GM21515 (cell line): Measurements from ENCODE around the gene MYL12A.
A peak's percentile ranks its signal among the peaks of the same experiment; 100 is the strongest.
"Not testable (repeated sequence)": the region's sequence is repeated elsewhere in the genome, so short reads cannot be mapped to it uniquely, and the experiment has no call there.

Experiments used
- ATAC-seq: cut with Tn5 transposase; IDR thresholded peaks from one replicate; pipeline ENCODE4 v1.9.1; 2021; ENCODE audit not compliant: unreplicated experiment

Gene MYL12A

DNA sequence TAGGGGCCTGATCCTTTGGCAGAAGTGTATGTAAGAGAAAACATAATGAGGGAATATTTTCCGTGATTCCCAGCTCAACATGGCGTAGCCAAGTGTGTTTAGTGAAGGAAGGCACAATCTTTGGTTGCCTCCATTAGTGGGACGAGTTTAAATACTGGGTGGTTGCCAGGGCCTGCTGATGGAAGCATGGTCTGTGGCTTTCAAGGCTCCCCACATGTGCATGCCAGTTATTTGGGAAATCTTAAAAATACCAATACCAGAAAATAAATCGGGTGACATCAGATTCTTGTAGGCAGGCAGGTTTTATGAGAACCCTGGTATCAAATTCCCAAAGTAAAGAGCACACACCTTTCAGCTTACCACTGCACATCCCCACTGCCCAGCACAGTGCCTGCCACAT is 7.1 kb downstream of the MYL12A start:
- ATAC-seq = no peak

DNA sequence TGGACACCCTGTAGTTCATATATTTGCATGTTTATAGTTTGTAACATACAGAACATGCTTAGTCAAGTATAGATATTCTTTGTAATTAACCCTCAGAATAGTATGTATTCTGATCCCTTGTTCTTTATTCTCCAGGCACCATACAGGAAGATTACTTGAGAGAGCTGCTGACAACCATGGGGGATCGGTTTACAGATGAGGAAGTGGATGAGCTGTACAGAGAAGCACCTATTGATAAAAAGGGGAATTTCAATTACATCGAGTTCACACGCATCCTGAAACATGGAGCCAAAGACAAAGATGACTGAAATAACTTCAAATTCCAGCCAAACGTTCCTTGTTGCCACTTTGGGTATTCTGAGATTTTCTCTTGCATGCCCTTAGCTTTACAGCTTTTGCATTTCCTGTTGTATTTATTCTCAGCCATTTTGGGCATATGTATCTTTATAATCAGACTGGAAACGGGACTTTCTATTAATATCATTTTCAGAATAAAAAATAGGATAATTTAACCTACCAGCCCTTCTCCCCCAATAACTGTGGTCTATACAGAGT is 8.1 kb downstream of the MYL12A start:
- no peak for ATAC-seq

- ATAC-seq = no peak
Measured at GRCh38 chr18:3256693-3257626, 9.4 kb downstream of the MYL12A start.

GRCh38 chr18:3257627-3258120 is 10.1 kb downstream of the MYL12A start:
- no peak for ATAC-seq

DNA sequence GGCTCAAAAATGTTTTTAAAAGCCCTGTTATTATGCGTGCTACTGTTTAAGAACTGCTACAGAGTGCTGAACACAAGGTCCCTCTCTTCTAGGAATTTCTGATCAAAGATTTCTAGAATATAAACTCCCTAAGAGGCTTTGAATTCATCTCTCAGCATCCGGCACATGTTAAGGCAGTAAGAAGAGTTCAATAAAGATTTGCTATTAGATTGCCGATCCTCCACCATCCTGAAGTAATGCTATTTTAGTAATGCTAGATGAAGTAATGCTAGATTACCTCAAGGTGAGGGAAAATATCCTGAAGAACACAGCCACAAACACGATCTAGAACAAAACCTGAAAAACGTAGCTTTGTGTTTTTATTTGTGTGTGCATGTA is 13.4 kb downstream of the MYL12A start:
- ATAC-seq = no peak

DNA sequence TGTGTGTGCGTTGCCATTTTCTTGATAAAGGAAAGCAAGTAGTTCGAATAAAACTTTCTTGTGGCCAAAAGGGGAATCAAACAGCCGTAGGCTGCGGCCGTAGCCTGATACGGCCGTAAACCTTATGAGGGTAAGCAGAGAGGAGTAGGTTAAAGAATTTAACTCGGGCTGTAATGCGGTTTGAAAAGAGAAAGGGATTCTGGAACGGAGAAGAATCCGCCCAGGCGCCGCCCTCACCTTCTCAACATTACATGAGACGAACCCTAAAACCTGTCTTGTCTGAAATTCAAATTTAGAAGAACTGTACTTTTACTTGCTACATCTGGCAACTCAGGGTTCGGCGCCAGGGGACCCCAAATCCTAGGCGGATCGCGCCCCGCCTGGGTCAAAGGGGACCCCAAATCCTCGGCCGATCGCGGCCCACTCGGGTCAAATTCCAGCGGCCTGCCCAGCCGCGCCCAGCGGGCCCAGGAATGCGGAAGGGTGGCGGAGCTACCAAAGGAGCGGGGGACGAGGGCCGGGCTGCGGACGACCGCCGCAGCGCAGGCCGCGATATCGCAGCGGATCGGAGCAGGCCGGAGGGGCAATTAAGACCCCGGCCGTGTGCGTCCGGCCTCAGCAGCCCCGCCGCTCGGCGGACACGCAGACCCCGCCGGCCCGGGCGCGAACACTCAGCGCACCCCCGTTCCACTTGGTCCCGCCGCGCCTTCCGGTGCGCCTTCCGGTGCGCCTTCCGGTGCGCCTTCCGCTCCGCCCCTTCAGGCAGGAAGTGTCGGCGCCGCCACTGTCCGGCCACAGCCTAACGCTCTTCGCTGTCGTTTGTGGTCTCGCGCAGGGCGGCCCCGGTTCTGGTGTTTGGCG is 14.0 kb downstream of the MYL12A start, which contains the start of gene MYL12B:
Gene MYL12B (plus strand): TSS at position 761 of the 861 bp plus-strand sequence. CDS start 10,766 bp downstream, outside the sequence.
- ATAC-seq = peak; percentile 81

GRCh38 chr18:3262234-3263131 is 14.9 kb downstream of the MYL12A start:
- peak; percentile 39 for ATAC-seq

GRCh38 chr18:3263132-3263700 is 15.6 kb downstream of the MYL12A start:
- ATAC-seq = no peak

- ATAC-seq = no peak
Measured at GRCh38 chr18:3264362-3264761, 16.8 kb downstream of the MYL12A start.

DNA sequence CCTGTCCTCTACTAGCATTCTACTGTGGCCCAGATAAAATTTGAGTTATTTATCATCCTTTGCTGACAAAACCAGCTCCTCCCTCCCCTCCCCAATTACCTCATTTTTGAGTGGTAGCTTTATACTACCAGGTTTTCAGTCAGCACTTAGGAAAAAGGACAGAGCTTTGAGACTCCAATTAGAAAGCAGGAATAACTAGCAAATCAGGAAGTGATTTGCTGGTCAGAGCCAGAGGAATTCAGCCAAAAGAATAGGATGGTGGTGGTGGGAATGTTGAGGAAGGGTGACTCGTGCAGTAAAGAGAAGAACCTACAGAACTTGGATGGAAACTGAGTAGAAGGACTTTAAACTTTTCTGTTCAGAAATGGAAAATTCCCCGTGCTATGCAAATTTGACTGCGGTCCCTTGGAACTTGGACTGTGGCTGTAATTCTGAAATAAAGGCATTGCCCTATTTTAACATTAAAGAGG is 18.0 kb downstream of the MYL12A start:
- ATAC-seq = no peak

DNA sequence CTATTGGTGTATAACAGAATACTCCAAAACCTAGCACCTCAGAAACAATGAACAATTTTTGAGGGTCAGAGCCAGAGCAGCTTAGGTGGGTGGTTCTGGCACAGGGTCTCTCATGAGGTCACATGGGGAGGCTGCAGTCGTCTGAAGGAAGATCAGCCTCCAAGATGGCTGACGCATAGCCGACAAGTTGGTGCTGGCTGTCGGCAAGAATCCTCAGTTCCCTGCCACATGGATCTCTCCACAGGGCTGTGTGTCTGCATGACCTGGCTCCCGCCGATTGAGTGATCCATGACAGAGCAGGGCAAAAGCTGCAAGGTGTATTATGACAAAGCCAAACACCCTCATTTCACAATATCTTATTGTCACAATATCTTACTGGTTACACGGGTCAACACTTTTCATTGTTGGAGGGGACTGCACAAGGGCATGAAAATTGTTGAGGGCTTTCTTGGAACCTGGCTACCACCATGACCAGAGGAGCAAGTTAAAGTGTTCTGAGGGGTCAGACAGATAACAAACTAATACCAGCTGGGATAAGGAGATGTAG is 18.5 kb downstream of the MYL12A start:
- no peak for ATAC-seq

- no peak for ATAC-seq
Measured at GRCh38 chr18:3268306-3268705, 20.7 kb downstream of the MYL12A start.

DNA sequence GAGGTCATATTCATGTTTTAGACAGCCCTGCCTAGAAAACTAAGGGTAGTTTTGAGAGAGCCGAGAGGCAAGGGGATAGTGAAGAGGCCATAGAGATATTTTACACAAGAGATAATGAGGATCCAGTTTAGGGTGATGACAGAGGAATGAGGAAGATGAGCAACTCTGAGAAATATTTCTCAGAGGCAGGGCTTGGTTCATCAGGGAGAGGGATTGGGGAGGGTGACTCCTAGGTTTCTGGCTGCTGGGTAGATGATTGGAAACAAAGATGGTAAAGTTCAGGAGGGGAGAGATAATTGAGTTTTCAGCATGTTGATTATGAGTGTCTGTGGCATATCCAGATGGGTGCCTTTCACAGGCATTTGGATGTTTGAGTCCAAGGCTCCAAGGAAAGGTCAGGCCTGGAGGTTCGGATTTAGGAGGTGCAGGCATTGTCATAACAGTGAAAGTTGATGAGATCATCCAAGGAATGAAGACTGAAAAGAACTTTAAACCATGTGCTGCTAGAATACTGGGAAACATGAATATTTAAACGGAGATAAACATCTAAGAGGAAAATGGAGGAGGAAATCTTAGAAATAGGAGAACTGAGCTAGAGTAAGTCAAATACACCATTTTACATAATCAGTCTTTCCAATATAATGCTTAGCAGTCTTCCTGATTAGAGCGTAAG is 21.8 kb downstream of the MYL12A start:
- ATAC-seq = no peak

- no peak for ATAC-seq
Measured at GRCh38 chr18:3269914-3270299, 22.3 kb downstream of the MYL12A start.

DNA sequence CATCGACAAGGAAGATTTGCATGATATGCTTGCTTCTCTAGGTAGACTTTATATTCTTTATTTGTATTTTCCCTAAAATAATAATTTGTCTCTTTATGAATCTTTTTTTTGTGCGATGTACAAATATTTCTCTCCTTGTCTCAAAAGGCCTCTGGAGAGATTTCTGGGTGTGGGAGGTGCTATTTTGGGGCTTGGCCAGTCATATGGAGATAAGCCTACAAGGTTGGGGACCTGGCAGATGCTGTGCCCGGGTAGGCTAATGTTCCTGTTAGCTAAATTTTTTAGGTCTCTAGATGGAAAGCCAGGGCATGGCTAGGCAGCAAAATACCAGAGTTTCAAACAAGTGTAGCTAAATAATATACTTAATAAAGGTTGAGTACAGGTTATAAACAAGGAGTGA is 25.4 kb downstream of the MYL12A start:
- ATAC-seq = no peak

- not testable (repeated sequence) for ATAC-seq
Measured at GRCh38 chr18:3277643-3278213, 30.1 kb downstream of the MYL12A start.

GRCh38 chr18:3279201-3280185 is 31.9 kb downstream of the MYL12A start:
- ATAC-seq = peak; percentile 79
